Suppressor macrophage treated with lipopolysaccharide for 4 hours (primary cell): ENCODE data around the gene SLC16A3.

ENCODE experiments used
- DNase-seq: peaks from one replicate; pipeline ENCODE4 v3.0.0-alpha.2; 2020

The SLC16A3 gene

GRCh38 chr17:82287868-82288801, 59.3 kb downstream of the SLC16A3 start:
- peak; percentile 49 for DNase-seq
